ENCODE data around the gene NLRP9.

NLRP9 gene

GRCh38 chr19:55678121-55678671 is 60.0 kb downstream of the NLRP9 start:
- TF ChIP-seq, protein P1, sequence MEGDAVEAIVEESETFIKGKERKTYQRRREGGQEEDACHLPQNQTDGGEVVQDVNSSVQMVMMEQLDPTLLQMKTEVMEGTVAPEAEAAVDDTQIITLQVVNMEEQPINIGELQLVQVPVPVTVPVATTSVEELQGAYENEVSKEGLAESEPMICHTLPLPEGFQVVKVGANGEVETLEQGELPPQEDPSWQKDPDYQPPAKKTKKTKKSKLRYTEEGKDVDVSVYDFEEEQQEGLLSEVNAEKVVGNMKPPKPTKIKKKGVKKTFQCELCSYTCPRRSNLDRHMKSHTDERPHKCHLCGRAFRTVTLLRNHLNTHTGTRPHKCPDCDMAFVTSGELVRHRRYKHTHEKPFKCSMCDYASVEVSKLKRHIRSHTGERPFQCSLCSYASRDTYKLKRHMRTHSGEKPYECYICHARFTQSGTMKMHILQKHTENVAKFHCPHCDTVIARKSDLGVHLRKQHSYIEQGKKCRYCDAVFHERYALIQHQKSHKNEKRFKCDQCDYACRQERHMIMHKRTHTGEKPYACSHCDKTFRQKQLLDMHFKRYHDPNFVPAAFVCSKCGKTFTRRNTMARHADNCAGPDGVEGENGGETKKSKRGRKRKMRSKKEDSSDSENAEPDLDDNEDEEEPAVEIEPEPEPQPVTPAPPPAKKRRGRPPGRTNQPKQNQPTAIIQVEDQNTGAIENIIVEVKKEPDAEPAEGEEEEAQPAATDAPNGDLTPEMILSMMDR (IDR thresholded peaks at IDR 0.05; ENCODE audit: extremely low read depth, missing control alignments), result no peak
- peak; percentile 88 for DNase-seq (ENCODE audit: low spot score)

DNA sequence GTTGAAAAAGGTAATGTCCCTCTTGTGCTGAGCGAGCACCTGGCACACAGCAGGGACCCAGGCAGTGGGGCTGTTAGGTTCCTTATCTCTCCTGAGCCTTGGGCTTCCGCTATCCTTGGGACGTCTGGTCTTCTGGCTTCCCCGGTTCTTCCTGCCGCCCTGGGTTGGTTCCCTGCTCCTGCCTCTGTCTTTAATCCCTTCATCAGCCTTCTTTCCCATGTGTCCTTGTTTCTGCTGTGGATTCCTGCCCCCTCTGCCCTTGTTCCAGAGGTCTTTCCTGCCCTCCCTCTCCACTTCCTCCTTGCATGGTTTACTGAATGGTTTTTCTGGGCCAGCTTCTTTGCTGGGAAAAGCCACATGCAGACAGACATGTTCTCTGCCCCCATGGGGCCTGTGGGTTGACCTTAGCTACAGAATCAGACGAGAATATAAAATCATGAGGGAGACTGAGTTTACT is 60.6 kb downstream of the NLRP9 start:
- DNase-seq (ENCODE audit: low spot score), result no peak
- TF ChIP-seq, protein P1 (IDR thresholded peaks at IDR 0.05; ENCODE audit: extremely low read depth, missing control alignments), result no peak

DNA sequence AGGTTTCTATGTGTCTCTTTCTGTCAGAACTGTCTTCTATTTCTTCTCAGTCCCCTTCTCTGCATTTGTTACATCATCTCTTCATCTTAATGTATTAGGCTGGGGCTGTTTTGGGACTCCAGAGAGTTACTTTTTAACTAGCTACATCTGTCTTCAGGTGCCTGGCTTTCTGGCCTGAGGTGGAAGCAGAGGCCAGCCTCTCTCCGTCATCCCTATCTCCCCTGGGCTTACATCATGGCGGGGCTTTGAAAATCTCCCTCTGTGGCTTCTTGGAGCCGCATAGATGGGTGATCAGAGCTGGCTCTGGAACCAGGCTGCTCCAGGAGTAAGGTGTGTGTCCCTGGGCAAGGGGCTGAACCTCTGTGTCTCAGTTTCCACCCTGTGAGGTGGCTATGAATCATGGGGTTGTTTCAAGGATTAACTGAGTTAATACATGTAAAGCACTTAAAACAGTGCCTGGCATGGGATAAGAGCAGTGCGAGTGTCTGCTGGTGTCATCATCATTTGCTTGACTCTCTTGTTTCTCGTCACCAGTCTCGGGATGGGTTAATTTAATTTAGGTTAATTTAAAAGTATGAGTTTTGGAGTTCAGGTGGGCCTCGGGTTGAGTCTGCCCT is 61.2 kb downstream of the NLRP9 start:
- DNase-seq (ENCODE audit: low spot score), result no peak
- TF ChIP-seq, protein P1 (IDR thresholded peaks at IDR 0.05; ENCODE audit: extremely low read depth, missing control alignments), result no peak

DNA sequence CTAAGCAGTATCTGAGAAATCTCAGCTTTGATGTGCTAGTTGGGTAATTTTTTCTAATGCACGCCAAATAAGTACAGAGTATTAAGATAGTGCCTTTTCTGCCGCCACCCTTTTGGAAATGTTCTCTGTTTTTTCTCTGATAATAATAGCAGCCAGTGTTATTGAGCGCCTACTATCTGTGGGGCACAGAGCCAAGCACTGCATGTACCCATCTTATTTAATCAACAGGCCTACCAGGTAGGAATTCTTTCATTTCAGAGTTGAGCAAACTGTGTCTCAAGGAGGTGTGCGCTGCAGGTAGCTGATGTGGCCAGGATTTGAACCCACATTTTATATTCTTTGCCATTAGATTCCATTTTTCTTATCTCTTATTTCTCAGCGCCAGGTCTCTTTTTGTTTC is 61.8 kb downstream of the NLRP9 start:
- no peak for DNase-seq (ENCODE audit: low spot score)
- TF ChIP-seq, protein P1 (IDR thresholded peaks at IDR 0.05; ENCODE audit: extremely low read depth, missing control alignments), result no peak

GRCh38 chr19:55675661-55676354 is 62.4 kb downstream of the NLRP9 start:
- TF ChIP-seq, protein P1 (IDR thresholded peaks at IDR 0.05; ENCODE audit: extremely low read depth, missing control alignments), result no peak
- DNase-seq (ENCODE audit: low spot score), result no peak

DNA sequence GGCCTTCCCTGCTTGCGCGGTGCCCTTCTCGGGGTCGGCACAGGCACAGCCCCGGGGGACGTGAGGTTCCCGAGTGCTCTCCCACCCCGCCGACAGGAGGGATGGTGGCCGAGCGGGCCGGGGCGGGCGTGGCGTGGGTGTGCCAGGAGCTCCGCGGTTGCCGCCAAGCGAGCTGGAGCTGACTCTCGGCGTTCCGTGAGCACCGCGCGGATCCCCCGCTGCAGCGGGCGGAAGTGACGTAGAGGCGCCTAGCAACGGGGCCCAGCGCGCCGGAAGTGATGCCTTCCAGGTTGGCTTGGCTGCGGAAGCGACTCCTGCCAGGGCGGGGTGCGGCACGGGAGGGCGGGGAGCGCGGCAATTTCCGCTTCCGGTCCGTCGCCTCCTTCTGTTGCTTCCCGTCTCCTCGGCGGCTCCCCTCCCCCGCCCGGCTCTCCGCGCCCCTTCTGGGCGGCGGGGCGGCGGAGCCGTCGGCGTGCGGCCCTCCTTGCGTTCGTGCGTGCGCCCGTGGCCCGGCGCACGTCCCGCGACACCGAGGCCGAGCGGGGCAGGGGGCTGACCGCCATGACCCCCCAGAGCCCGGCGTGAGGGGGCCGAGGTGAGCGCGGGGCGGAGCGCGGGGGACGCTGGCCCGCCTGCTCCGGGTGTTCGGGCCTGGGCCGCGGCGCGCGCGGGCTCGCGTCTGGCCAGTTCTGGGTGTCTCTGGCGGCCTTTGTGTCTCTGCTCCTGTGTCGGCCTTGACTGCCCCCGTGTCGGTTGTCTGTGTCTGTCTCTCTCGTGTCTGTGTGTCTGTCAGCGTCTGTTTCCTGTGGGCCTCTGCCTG is 63.2 kb downstream of the NLRP9 start, which contains the start of gene EPN1:
TSS of gene EPN1 (plus strand) at position 386 of the 820 bp plus-strand sequence. CDS start 3,402 bp downstream, outside the sequence.
- TF ChIP-seq, protein P1 (IDR thresholded peaks at IDR 0.05; ENCODE audit: extremely low read depth, missing control alignments), result no peak

More for the DNA sequence above, 63.2 kb downstream of the NLRP9 start, which contains the start of gene EPN1:
- peak; percentile 99 for DNase-seq (ENCODE audit: low spot score)

Data from GM20000 (cell line).